WTC11 (cell line): Measurements from ENCODE around the gene UBE2F. TPM values are rescaled to one million over a fixed set of nuclear protein-coding genes. Genes with fewer than 3 reads are reported as not detected.

ENCODE experiments used
- ATAC-seq: fragments of 200-7000 bp; cut with Tn5 transposase; 2 replicates; pipeline ENCODE4 v1.10.0; 2021; ENCODE audit warnings: mild to moderate bottlenecking, moderate library complexity
- CTCF ChIA-PET: fragments of 300-600 bp; sonication (Branson Sonifier 250); formaldehyde crosslinking; loops from one replicate; lab custom pipeline; 2021; ENCODE audit warnings: antibody characterized with exemption; lab: Charles Lee
- POLR2A ChIA-PET: fragments of 350-600 bp; sonication (Branson Sonifier 250); formaldehyde crosslinking; loops from one replicate; lab custom pipeline; 2021; ENCODE audit warnings: antibody characterized with exemption; lab: Charles Lee
- DNase-seq: peaks from one replicate; pipeline ENCODE4 v3.0.0; 2021; ENCODE audit warnings: low spot score
- H3K27ac Mint-ChIP-seq: 2 replicates; pipeline ENCODE4 v1.8.0; 2021; ENCODE audit warnings: mixed read lengths
- H3K27me3 Mint-ChIP-seq: 2 replicates; pipeline ENCODE4 v1.8.0; 2021; ENCODE audit warnings: low read depth, mild to moderate bottlenecking, moderate library complexity, mixed read lengths
- H3K36me3 Mint-ChIP-seq: 2 replicates; pipeline ENCODE4 v1.8.0; 2021; ENCODE audit warnings: mixed read lengths
- H3K4me1 Mint-ChIP-seq: 2 replicates; pipeline ENCODE4 v1.8.0; 2022; ENCODE audit warnings: mixed read lengths
- H3K4me3 Mint-ChIP-seq: 2 replicates; pipeline ENCODE4 v1.8.0; 2021; ENCODE audit warnings: mild to moderate bottlenecking, moderate library complexity, mixed read lengths
- H3K9me3 Mint-ChIP-seq: 2 replicates; pipeline ENCODE4 v1.8.0; 2021; ENCODE audit warnings: mixed read lengths
- CBFB ChIP-seq: sonication (generic); formaldehyde crosslinking; IDR thresholded peaks from 2 replicates; pipeline ENCODE4 v1.8.1; 2022; ENCODE audit warnings: mild to moderate bottlenecking, low read depth, missing genetic modification reagents
- CREM ChIP-seq: sonication (generic); formaldehyde crosslinking; IDR thresholded peaks from 2 replicates; pipeline ENCODE4 v1.8.1; 2022; ENCODE audit warnings: mild to moderate bottlenecking, missing genetic modification reagents, moderate library complexity
- FOXJ3 ChIP-seq: sonication (generic); formaldehyde crosslinking; IDR thresholded peaks from 2 replicates; pipeline ENCODE4 v1.9.0; 2021; ENCODE audit warnings: missing genetic modification reagents, mild to moderate bottlenecking, borderline replicate concordance
- FOXP1 ChIP-seq: sonication (generic); formaldehyde crosslinking; IDR thresholded peaks from 2 replicates; pipeline ENCODE4 v1.8.0; 2022; ENCODE audit warnings: missing genetic modification reagents, mild to moderate bottlenecking, moderate library complexity, borderline replicate concordance
- GABPB1 ChIP-seq: sonication (generic); formaldehyde crosslinking; IDR thresholded peaks from 2 replicates; pipeline ENCODE4 v1.8.1; 2023; ENCODE audit warnings: mild to moderate bottlenecking, missing genetic modification reagents
- NR3C1 ChIP-seq: sonication (generic); formaldehyde crosslinking; conservative IDR thresholded peaks from 2 replicates; pipeline ENCODE4 v1.8.1; 2023; ENCODE audit warnings: low read depth, mild to moderate bottlenecking, missing genetic modification reagents
- TP53 ChIP-seq: sonication (generic); formaldehyde crosslinking; IDR thresholded peaks from 2 replicates; pipeline ENCODE4 v1.8.1; 2023; ENCODE audit warnings: mild to moderate bottlenecking, missing genetic modification reagents
- ZNF138 ChIP-seq: sonication (generic); formaldehyde crosslinking; conservative IDR thresholded peaks from 2 replicates; pipeline ENCODE4 v1.8.1; 2022; ENCODE audit warnings: mild to moderate bottlenecking, moderate library complexity, missing genetic modification reagents
- total RNA-seq: library from RNA; stranded (reverse); gene quantifications from 3 replicates; pipeline ENCODE4 v1.2.3, GENCODE V29; 2021
- TF ChIP-seq, protein P1 (sequence below): fragments of 250-450 bp; sonication (Bioruptor Pico); IDR thresholded peaks from 2 replicates; pipeline ENCODE4 v1.9.0; 2021; ENCODE audit warnings: mild to moderate bottlenecking
- TF ChIP-seq, protein P2 (sequence below): sonication (generic); formaldehyde crosslinking; IDR thresholded peaks from 2 replicates; pipeline ENCODE4 v1.8.1; 2023; ENCODE audit warnings: mild to moderate bottlenecking, missing genetic modification reagents, borderline replicate concordance
- TF ChIP-seq, protein P3 (sequence below): sonication (generic); formaldehyde crosslinking; IDR thresholded peaks from 2 replicates; pipeline ENCODE4 v1.8.1; 2023; ENCODE audit warnings: mild to moderate bottlenecking, missing genetic modification reagents
- TF ChIP-seq, protein P4 (sequence below): sonication (generic); formaldehyde crosslinking; IDR thresholded peaks from 2 replicates; pipeline ENCODE4 v1.8.1; 2022; ENCODE audit warnings: low read depth, mild to moderate bottlenecking, moderate library complexity, missing genetic modification reagents, borderline replicate concordance
- TF ChIP-seq, protein P5 (sequence below): sonication (generic); formaldehyde crosslinking; IDR thresholded peaks from 2 replicates; pipeline ENCODE4 v1.8.1; 2022; ENCODE audit warnings: mild to moderate bottlenecking, moderate library complexity, missing genetic modification reagents
- TF ChIP-seq, protein P6 (sequence below): sonication (generic); formaldehyde crosslinking; IDR thresholded peaks from 2 replicates; pipeline ENCODE4 v1.8.0; 2022; ENCODE audit warnings: mild to moderate bottlenecking, missing genetic modification reagents
- TF ChIP-seq, protein P7 (sequence below): fragments of 200-600 bp; IDR thresholded peaks from 2 replicates; pipeline ENCODE4 v1.8.0; 2022; ENCODE audit warnings: antibody characterized with exemption
- TF ChIP-seq, protein P8 (sequence below): sonication (generic); formaldehyde crosslinking; IDR thresholded peaks from 2 replicates; pipeline ENCODE4 v1.8.0; 2022; ENCODE audit warnings: missing genetic modification reagents
- TF ChIP-seq, protein P9 (sequence below): sonication (generic); formaldehyde crosslinking; IDR thresholded peaks from 2 replicates; pipeline ENCODE4 v1.8.0; 2022; ENCODE audit warnings: mild to moderate bottlenecking, missing genetic modification reagents
- TF ChIP-seq, protein P10 (sequence below): sonication (generic); formaldehyde crosslinking; IDR thresholded peaks from 2 replicates; pipeline ENCODE4 v1.8.0; 2023; ENCODE audit warnings: missing genetic modification reagents

Gene UBE2F
- total RNA-seq, 1 experiment from 2014 or later = 49.5 TPM

DNA sequence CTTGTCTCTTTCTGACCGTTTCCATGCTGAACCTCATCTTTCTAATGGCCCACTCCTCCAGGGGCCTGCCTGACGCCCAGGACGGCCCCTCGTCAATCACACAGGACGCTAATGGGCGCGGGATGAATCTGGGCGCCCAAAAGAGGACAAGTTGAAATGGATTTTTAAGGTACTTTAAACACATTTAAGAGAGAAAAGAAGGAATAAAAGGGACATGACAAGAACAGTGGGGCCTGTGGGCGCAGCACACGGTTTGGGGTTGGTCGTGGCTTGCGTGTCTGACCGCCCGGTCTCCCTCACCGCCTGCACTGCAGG is 607 bp upstream of the UBE2F start:
- POLR2A ChIA-PET = no interaction called here
- peaks cover 4% of the 10 kb centered on the region for H3K27me3 Mint-ChIP-seq
- peak overlapping the region; percentile 94 for H3K4me3 Mint-ChIP-seq
- H3K9me3 Mint-ChIP-seq = peaks cover 14% of the 10 kb centered on the region
- TF ChIP-seq, protein P1, sequence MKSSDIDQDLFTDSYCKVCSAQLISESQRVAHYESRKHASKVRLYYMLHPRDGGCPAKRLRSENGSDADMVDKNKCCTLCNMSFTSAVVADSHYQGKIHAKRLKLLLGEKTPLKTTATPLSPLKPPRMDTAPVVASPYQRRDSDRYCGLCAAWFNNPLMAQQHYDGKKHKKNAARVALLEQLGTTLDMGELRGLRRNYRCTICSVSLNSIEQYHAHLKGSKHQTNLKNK (CRISPR knock-in tag) = no peak
- TF ChIP-seq, protein P2, sequence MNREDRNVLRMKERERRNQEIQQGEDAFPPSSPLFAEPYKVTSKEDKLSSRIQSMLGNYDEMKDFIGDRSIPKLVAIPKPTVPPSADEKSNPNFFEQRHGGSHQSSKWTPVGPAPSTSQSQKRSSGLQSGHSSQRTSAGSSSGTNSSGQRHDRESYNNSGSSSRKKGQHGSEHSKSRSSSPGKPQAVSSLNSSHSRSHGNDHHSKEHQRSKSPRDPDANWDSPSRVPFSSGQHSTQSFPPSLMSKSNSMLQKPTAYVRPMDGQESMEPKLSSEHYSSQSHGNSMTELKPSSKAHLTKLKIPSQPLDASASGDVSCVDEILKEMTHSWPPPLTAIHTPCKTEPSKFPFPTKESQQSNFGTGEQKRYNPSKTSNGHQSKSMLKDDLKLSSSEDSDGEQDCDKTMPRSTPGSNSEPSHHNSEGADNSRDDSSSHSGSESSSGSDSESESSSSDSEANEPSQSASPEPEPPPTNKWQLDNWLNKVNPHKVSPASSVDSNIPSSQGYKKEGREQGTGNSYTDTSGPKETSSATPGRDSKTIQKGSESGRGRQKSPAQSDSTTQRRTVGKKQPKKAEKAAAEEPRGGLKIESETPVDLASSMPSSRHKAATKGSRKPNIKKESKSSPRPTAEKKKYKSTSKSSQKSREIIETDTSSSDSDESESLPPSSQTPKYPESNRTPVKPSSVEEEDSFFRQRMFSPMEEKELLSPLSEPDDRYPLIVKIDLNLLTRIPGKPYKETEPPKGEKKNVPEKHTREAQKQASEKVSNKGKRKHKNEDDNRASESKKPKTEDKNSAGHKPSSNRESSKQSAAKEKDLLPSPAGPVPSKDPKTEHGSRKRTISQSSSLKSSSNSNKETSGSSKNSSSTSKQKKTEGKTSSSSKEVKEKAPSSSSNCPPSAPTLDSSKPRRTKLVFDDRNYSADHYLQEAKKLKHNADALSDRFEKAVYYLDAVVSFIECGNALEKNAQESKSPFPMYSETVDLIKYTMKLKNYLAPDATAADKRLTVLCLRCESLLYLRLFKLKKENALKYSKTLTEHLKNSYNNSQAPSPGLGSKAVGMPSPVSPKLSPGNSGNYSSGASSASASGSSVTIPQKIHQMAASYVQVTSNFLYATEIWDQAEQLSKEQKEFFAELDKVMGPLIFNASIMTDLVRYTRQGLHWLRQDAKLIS (CRISPR knock-in tag) = no peak
- TF ChIP-seq, protein P3, sequence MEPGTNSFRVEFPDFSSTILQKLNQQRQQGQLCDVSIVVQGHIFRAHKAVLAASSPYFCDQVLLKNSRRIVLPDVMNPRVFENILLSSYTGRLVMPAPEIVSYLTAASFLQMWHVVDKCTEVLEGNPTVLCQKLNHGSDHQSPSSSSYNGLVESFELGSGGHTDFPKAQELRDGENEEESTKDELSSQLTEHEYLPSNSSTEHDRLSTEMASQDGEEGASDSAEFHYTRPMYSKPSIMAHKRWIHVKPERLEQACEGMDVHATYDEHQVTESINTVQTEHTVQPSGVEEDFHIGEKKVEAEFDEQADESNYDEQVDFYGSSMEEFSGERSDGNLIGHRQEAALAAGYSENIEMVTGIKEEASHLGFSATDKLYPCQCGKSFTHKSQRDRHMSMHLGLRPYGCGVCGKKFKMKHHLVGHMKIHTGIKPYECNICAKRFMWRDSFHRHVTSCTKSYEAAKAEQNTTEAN (CRISPR knock-in tag) = no peak
- TF ChIP-seq, protein P4, sequence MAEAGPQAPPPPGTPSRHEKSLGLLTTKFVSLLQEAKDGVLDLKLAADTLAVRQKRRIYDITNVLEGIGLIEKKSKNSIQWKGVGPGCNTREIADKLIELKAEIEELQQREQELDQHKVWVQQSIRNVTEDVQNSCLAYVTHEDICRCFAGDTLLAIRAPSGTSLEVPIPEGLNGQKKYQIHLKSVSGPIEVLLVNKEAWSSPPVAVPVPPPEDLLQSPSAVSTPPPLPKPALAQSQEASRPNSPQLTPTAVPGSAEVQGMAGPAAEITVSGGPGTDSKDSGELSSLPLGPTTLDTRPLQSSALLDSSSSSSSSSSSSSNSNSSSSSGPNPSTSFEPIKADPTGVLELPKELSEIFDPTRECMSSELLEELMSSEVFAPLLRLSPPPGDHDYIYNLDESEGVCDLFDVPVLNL = no peak
- TF ChIP-seq, protein P5, sequence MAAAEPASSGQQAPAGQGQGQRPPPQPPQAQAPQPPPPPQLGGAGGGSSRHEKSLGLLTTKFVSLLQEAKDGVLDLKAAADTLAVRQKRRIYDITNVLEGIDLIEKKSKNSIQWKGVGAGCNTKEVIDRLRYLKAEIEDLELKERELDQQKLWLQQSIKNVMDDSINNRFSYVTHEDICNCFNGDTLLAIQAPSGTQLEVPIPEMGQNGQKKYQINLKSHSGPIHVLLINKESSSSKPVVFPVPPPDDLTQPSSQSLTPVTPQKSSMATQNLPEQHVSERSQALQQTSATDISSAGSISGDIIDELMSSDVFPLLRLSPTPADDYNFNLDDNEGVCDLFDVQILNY (CRISPR knock-in tag) = no peak
- TF ChIP-seq NR3C1 (no peak), FOXP1 (CRISPR knock-in tag) (no peak), CREM (no peak), FOXJ3 (CRISPR knock-in tag) (no peak), CBFB (CRISPR knock-in tag) (no peak), ZNF138 (CRISPR knock-in tag) (no peak)
- TF ChIP-seq, protein P6, sequence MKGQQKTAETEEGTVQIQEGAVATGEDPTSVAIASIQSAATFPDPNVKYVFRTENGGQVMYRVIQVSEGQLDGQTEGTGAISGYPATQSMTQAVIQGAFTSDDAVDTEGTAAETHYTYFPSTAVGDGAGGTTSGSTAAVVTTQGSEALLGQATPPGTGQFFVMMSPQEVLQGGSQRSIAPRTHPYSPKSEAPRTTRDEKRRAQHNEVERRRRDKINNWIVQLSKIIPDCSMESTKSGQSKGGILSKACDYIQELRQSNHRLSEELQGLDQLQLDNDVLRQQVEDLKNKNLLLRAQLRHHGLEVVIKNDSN = no peak
- TF ChIP-seq, protein P7, sequence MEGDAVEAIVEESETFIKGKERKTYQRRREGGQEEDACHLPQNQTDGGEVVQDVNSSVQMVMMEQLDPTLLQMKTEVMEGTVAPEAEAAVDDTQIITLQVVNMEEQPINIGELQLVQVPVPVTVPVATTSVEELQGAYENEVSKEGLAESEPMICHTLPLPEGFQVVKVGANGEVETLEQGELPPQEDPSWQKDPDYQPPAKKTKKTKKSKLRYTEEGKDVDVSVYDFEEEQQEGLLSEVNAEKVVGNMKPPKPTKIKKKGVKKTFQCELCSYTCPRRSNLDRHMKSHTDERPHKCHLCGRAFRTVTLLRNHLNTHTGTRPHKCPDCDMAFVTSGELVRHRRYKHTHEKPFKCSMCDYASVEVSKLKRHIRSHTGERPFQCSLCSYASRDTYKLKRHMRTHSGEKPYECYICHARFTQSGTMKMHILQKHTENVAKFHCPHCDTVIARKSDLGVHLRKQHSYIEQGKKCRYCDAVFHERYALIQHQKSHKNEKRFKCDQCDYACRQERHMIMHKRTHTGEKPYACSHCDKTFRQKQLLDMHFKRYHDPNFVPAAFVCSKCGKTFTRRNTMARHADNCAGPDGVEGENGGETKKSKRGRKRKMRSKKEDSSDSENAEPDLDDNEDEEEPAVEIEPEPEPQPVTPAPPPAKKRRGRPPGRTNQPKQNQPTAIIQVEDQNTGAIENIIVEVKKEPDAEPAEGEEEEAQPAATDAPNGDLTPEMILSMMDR = no peak
- TF ChIP-seq, all 79 proteins: peak for 0
- CTCF ChIA-PET = no interaction called here
- Mint-ChIP-seq H3K27ac (peak overlapping the region; percentile 96), H3K36me3 (peaks cover 16% of the 10 kb centered on the region), H3K4me1 (peaks cover 30% of the 10 kb centered on the region)
- DNase-seq (no peak), ATAC-seq (peak; percentile 25)

DNA sequence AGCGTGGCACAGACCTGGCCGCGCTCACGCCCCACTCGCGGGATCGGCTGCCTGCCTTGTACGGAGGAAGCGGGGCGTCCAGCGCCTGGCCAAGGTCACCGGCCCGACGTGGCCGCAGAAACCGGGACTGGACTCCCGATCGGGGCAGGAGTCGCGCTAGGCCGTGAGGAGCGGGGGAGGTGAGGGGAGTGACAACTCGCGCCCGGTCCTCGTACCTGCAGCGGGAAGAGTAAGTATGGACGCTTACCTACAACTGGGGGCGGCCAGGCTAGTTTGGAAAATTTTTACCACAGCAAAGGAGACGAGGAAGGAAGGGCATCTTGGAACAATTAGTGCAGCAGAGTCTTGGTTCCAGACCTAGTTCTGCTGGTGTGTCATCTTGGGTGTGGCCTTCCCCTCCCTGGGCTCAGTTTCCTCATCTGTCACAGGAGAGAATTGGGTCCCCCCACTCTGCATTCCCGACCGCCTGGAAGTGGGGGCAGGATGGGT is 693 bp downstream of the UBE2F start:
- H3K27ac Mint-ChIP-seq = peak overlapping the region; percentile 71; the same call in 1 of the 2 replicates
- ChIA-PET CTCF (no interaction called here), POLR2A (no interaction called here)
- H3K4me3 Mint-ChIP-seq = peak overlapping the region; percentile 81
- peaks cover 30% of the 10 kb centered on the region for H3K4me1 Mint-ChIP-seq
- ATAC-seq (no peak), DNase-seq (peak; percentile 25)
- H3K27me3 Mint-ChIP-seq = peaks cover 4% of the 10 kb centered on the region
- H3K9me3 Mint-ChIP-seq = peaks cover 7% of the 10 kb centered on the region
- H3K36me3 Mint-ChIP-seq = peaks cover 13% of the 10 kb centered on the region
- TF ChIP-seq, protein P8, sequence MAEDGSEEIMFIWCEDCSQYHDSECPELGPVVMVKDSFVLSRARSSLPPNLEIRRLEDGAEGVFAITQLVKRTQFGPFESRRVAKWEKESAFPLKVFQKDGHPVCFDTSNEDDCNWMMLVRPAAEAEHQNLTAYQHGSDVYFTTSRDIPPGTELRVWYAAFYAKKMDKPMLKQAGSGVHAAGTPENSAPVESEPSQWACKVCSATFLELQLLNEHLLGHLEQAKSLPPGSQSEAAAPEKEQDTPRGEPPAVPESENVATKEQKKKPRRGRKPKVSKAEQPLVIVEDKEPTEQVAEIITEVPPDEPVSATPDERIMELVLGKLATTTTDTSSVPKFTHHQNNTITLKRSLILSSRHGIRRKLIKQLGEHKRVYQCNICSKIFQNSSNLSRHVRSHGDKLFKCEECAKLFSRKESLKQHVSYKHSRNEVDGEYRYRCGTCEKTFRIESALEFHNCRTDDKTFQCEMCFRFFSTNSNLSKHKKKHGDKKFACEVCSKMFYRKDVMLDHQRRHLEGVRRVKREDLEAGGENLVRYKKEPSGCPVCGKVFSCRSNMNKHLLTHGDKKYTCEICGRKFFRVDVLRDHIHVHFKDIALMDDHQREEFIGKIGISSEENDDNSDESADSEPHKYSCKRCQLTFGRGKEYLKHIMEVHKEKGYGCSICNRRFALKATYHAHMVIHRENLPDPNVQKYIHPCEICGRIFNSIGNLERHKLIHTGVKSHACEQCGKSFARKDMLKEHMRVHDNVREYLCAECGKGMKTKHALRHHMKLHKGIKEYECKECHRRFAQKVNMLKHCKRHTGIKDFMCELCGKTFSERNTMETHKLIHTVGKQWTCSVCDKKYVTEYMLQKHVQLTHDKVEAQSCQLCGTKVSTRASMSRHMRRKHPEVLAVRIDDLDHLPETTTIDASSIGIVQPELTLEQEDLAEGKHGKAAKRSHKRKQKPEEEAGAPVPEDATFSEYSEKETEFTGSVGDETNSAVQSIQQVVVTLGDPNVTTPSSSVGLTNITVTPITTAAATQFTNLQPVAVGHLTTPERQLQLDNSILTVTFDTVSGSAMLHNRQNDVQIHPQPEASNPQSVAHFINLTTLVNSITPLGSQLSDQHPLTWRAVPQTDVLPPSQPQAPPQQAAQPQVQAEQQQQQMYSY (CRISPR knock-in tag) = peak; percentile 54; the same call in 1 of the 2 replicates
- TF ChIP-seq GABPB1 (CRISPR knock-in tag) (no peak), TP53 (no peak)
- TF ChIP-seq, protein P9, sequence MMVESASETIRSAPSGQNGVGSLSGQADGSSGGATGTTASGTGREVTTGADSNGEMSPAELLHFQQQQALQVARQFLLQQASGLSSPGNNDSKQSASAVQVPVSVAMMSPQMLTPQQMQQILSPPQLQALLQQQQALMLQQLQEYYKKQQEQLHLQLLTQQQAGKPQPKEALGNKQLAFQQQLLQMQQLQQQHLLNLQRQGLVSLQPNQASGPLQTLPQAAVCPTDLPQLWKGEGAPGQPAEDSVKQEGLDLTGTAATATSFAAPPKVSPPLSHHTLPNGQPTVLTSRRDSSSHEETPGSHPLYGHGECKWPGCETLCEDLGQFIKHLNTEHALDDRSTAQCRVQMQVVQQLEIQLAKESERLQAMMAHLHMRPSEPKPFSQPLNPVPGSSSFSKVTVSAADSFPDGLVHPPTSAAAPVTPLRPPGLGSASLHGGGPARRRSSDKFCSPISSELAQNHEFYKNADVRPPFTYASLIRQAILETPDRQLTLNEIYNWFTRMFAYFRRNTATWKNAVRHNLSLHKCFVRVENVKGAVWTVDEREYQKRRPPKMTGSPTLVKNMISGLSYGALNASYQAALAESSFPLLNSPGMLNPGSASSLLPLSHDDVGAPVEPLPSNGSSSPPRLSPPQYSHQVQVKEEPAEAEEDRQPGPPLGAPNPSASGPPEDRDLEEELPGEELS (CRISPR knock-in tag) = no peak
- TF ChIP-seq, protein P10, sequence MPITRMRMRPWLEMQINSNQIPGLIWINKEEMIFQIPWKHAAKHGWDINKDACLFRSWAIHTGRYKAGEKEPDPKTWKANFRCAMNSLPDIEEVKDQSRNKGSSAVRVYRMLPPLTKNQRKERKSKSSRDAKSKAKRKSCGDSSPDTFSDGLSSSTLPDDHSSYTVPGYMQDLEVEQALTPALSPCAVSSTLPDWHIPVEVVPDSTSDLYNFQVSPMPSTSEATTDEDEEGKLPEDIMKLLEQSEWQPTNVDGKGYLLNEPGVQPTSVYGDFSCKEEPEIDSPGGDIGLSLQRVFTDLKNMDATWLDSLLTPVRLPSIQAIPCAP (CRISPR knock-in tag) = 0 out of 2 replicates have a peak, but pooled peaks have one; percentile 29
